Esophagus squamous epithelium (tissue), 5 donors: ENCODE measurements around the gene DRGX. TPM values are rescaled to one million over a fixed set of nuclear protein-coding genes. Genes with fewer than 3 reads are reported as not detected.

Source experiments
- DNase-seq: peaks from one replicate; lab custom pipeline; 2025; lab: John Stamatoyannopoulos, UW
- H3K27ac ChIP-seq, 4 donors: fragments of 200-600 bp; sonication (generic); one replicate each; pipeline ENCODE4 v1.5.1; 2016 to 2019; ENCODE audit warnings: mild to moderate bottlenecking in 1 of 4
- H3K27me3 ChIP-seq, 4 donors: fragments of 200-600 bp; sonication (generic); 1 replicate in 3 of 4; 2 replicates in 1 of 4; pipeline versions ENCODE4 v1.5.1 to v1.6.0; 2017 to 2021; ENCODE audit warnings: antibody characterized with exemption in 1 of 4
- H3K36me3 ChIP-seq, 3 donors: fragments of 200-600 bp; sonication (generic); one replicate each; pipeline ENCODE4 v1.5.1; 2016 to 2019
- H3K4me1 ChIP-seq, 3 donors: fragments of 200-600 bp; sonication (generic); one replicate each; pipeline ENCODE4 v1.5.1; 2017 to 2019
- H3K4me3 ChIP-seq, 4 donors: fragments of 200-600 bp; sonication (generic); 1 replicate in 3 of 4; 2 replicates in 1 of 4; pipeline ENCODE4 v1.5.1; 2016 to 2019; ENCODE audit warnings: mild to moderate bottlenecking in 2 of 4, moderate library complexity in 1 of 4
- H3K9me3 ChIP-seq, 3 donors: fragments of 200-600 bp; sonication (generic); one replicate each; pipeline ENCODE4 v1.5.1; 2016 to 2019
- CTCF ChIP-seq, 6 experiments: fragments of 450-650 bp in 4 of 6; fragments of 200-600 bp in 2 of 6; sonication (generic) in 2 of 6; IDR thresholded peaks; one replicate each; pipeline ENCODE4 v1.5.1; 2016 to 2019; ENCODE audit warnings: antibody characterized with exemption in 6 of 6, mild to moderate bottlenecking in 4 of 6, moderate library complexity in 4 of 6
- POLR2A ChIP-seq, 4 donors: fragments of 450-650 bp; IDR thresholded peaks; one replicate each; pipeline ENCODE4 v1.6.1; 2017; ENCODE audit warnings: antibody characterized with exemption in 4 of 4, mild to moderate bottlenecking in 4 of 4, moderate library complexity in 3 of 4
- WGBS, 2 donors: methylation state at CpG; one replicate each; pipeline ENCODE4 v1.1.5; 2018; 5-methylcytosine and 5-hydroxymethylcytosine counted together
- intact Hi-C: fragments of 100-400 bp; cut with DNase I; formaldehyde crosslinking; loops from one replicate; pipeline ENCODE4 v1.15.0; 2022
- total RNA-seq, 4 donors: library from RNA; depleted of rRNA; stranded (reverse); fragments of >200 nt; gene quantifications; one replicate each; pipeline ENCODE4 v1.1.0, GENCODE V29; 2016
- donor health status: DM: yes; HTN: yes; CAD: no.

The DRGX gene
- total RNA-seq, 4 donors from 2014 or later, result not detected

GRCh38 chr10:49435225-49435624 is 39.3 kb upstream of the DRGX start:
- Histone ChIP-seq H3K9me3 (peaks cover 0 to 6% (median 0%) of the 10 kb centered on the region in 3 donors), H3K27me3 (no peaks in the 10 kb centered on the region), H3K27ac (no peak overlapping the region), H3K36me3 (no peaks in the 10 kb centered on the region), H3K4me3 (no peak overlapping the region), H3K4me1 (peaks cover 0 to 5% (median 0%) of the 10 kb centered on the region in 3 donors)
- WGBS, 2 donors, result 75 to 82% methylated on average over 2 of the region's 2 CpGs
- DNase-seq, result no peak
- no peak for TF ChIP-seq CTCF (IDR thresholded peaks at IDR 0.05)
- no peak for TF ChIP-seq POLR2A (IDR thresholded peaks at IDR 0.05)
- intact Hi-C loops, result no loop called here

GRCh38 chr10:49433069-49433468 is 37.2 kb upstream of the DRGX start:
- Histone ChIP-seq H3K27me3 (peaks cover 0 to 7% (median 0%) of the 10 kb centered on the region in 4 donors), H3K9me3 (peaks cover 0 to 6% (median 0%) of the 10 kb centered on the region in 3 donors), H3K4me1 (peaks cover 0 to 5% (median 0%) of the 10 kb centered on the region in 3 donors), H3K27ac (no peak overlapping the region), H3K36me3 (no peaks in the 10 kb centered on the region), H3K4me3 (no peak overlapping the region)
- WGBS, 2 donors, result 86 to 87% methylated on average over 2 of the region's 2 CpGs
- intact Hi-C loops, result no loop called here
- no peak for TF ChIP-seq POLR2A (IDR thresholded peaks at IDR 0.05)
- TF ChIP-seq CTCF (IDR thresholded peaks at IDR 0.05), result no peak
- no peak for DNase-seq

GRCh38 chr10:49431426-49431825 is 35.5 kb upstream of the DRGX start:
- H3K9me3 ChIP-seq, result peaks cover 0 to 6% (median 0%) of the 10 kb centered on the region in 3 donors
- H3K4me1 ChIP-seq, result peaks cover 0 to 6% (median 0%) of the 10 kb centered on the region in 3 donors
- no peak overlapping the region for H3K4me3 ChIP-seq
- 73 to 77% methylated on average over 2 of the region's 2 CpGs for WGBS, 2 donors
- H3K36me3 ChIP-seq, result no peaks in the 10 kb centered on the region
- TF ChIP-seq POLR2A (IDR thresholded peaks at IDR 0.05) (no peak), CTCF (IDR thresholded peaks at IDR 0.05) (no peak)
- peaks cover 0 to 7% (median 0%) of the 10 kb centered on the region in 4 donors for H3K27me3 ChIP-seq
- no peak for DNase-seq
- intact Hi-C loops, result no loop called here
- no peak overlapping the region for H3K27ac ChIP-seq

GRCh38 chr10:49429458-49429857 is 33.6 kb upstream of the DRGX start:
- intact Hi-C loops, result no loop called here
- H3K4me3 ChIP-seq, result no peak overlapping the region
- TF ChIP-seq POLR2A (IDR thresholded peaks at IDR 0.05) (no peak), CTCF (IDR thresholded peaks at IDR 0.05) (no peak)
- H3K9me3 ChIP-seq, result peaks cover 0 to 25% (median 5%) of the 10 kb centered on the region in 3 donors
- peaks cover 0 to 7% (median 0%) of the 10 kb centered on the region in 4 donors for H3K27me3 ChIP-seq
- WGBS, 2 donors, result 42 to 77% methylated on average over 5 of the region's 5 CpGs
- no peak for DNase-seq
- H3K4me1 ChIP-seq, result peaks cover 0 to 6% (median 0%) of the 10 kb centered on the region in 3 donors
- peak overlapping the region in 1 of 4 donors; percentile 38 for H3K27ac ChIP-seq
- H3K36me3 ChIP-seq, result no peaks in the 10 kb centered on the region

GRCh38 chr10:49426490-49427360 is 30.8 kb upstream of the DRGX start:
- no peak for DNase-seq
- no peak for TF ChIP-seq POLR2A (IDR thresholded peaks at IDR 0.05)
- no peak for TF ChIP-seq CTCF (IDR thresholded peaks at IDR 0.05)
- Histone ChIP-seq H3K4me3 (no peak overlapping the region), H3K9me3 (peaks cover 0 to 20% (median 5%) of the 10 kb centered on the region in 3 donors), H3K27me3 (peaks cover 0 to 7% (median 0%) of the 10 kb centered on the region in 4 donors), H3K27ac (peak overlapping the region in 1 of 4 donors; percentile 36), H3K36me3 (no peaks in the 10 kb centered on the region), H3K4me1 (peaks cover 0 to 6% (median 0%) of the 10 kb centered on the region in 3 donors)
- WGBS, 2 donors, result 74 to 81% methylated on average over 8 of the region's 9 CpGs
- intact Hi-C loops, result no loop called here
